GM23338 (cell line): ENCODE measurements around the gene HSF4. TPM values are rescaled to one million over a fixed set of nuclear protein-coding genes. Genes with fewer than 3 reads are reported as not detected.

Source experiments
- ATAC-seq: fragments of 200-7000 bp; cut with Tn5 transposase; 3 replicates; pipeline ENCODE4 v1.9.1; 2020
- DNase-seq: peaks from one replicate; pipeline ENCODE4 v3.0.0-alpha.2; 2015; ENCODE audit warnings: low spot score
- H2AFZ ChIP-seq: fragments of 200-600 bp; sonication (generic); 2 replicates; pipeline ENCODE4 v1.8.0; 2016; ENCODE audit warnings: antibody characterized with exemption, mild to moderate bottlenecking, moderate library complexity
- H3F3A ChIP-seq: fragments of 200-600 bp; sonication (generic); replicated peaks from 2 replicates; pipeline ENCODE4 v1.8.0; 2017; ENCODE audit warnings: antibody characterized with exemption, mixed run types, low read depth
- H3K27ac ChIP-seq: fragments of 200-600 bp; sonication (generic); 2 replicates; pipeline ENCODE4 v1.6.1; 2016; ENCODE audit warnings: low read depth
- H3K27me3 ChIP-seq: fragments of 200-600 bp; sonication (generic); 2 replicates; pipeline ENCODE4 v1.8.0; 2016; ENCODE audit warnings: mild to moderate bottlenecking, mixed run types, moderate library complexity; ENCODE audit not compliant: insufficient read depth
- H3K36me3 ChIP-seq: fragments of 200-600 bp; sonication (generic); 2 replicates; pipeline ENCODE4 v1.8.0; 2016; ENCODE audit warnings: mild to moderate bottlenecking; ENCODE audit not compliant: insufficient read depth
- H3K4me1 ChIP-seq: fragments of 200-600 bp; sonication (generic); 2 replicates; pipeline ENCODE4 v1.8.0; 2016; ENCODE audit warnings: mild to moderate bottlenecking, moderate library complexity; ENCODE audit not compliant: insufficient read depth
- H3K4me2 ChIP-seq: fragments of 200-600 bp; sonication (generic); 2 replicates; pipeline ENCODE4 v1.7.1; 2017; ENCODE audit warnings: mixed run types
- H3K4me3 ChIP-seq: fragments of 200-600 bp; sonication (generic); 2 replicates; pipeline ENCODE4 v1.6.1; 2016; ENCODE audit warnings: mixed run types
- H3K79me2 ChIP-seq: fragments of 200-600 bp; sonication (generic); replicated peaks from 2 replicates; pipeline ENCODE4 v1.8.0; 2017; ENCODE audit warnings: mild to moderate bottlenecking; ENCODE audit not compliant: insufficient read depth
- H3K9me2 ChIP-seq: fragments of 200-600 bp; sonication (generic); 2 replicates; pipeline ENCODE4 v1.8.0; 2017; ENCODE audit not compliant: insufficient read depth
- H4K20me1 ChIP-seq: fragments of 200-600 bp; sonication (generic); replicated peaks from 2 replicates; pipeline ENCODE4 v1.8.0; 2017; ENCODE audit warnings: mild to moderate bottlenecking; ENCODE audit not compliant: insufficient read depth
- H3K27ac Mint-ChIP-seq: 2 replicates; pipeline ENCODE4 v1.8.0; 2020; ENCODE audit warnings: inconsistent platforms, mild to moderate bottlenecking, moderate library complexity, mixed read lengths
- H3K27me3 Mint-ChIP-seq: 3 replicates; pipeline ENCODE4 v1.8.0; 2022; ENCODE audit warnings: low read depth, mild to moderate bottlenecking, moderate library complexity, mixed read lengths, inconsistent platforms; ENCODE audit not compliant: insufficient read depth, poor library complexity
- H3K36me3 Mint-ChIP-seq: 3 replicates; pipeline ENCODE4 v1.8.0; 2021; ENCODE audit warnings: low read depth, mild to moderate bottlenecking, inconsistent platforms, moderate library complexity, mixed read lengths
- H3K4me1 Mint-ChIP-seq: 3 replicates; pipeline ENCODE4 v1.8.0; 2020; ENCODE audit warnings: mild to moderate bottlenecking, inconsistent platforms, mixed read lengths
- H3K4me3 Mint-ChIP-seq: 3 replicates; pipeline ENCODE4 v1.8.0; 2021; ENCODE audit warnings: moderate library complexity, mild to moderate bottlenecking, inconsistent platforms, mixed read lengths
- H3K9me3 Mint-ChIP-seq: 3 replicates; pipeline ENCODE4 v1.8.0; 2020; ENCODE audit warnings: moderate library complexity, mild to moderate bottlenecking, inconsistent platforms, mixed read lengths
- CREB1 ChIP-seq: fragments of 250-450 bp; sonication (Bioruptor Pico); IDR thresholded peaks from 2 replicates; pipeline ENCODE4 v1.5.0; 2020; ENCODE audit warnings: low read depth, mild to moderate bottlenecking, moderate library complexity
- EZH2 ChIP-seq: fragments of 200-600 bp; sonication (generic); IDR thresholded peaks from one replicate; pipeline ENCODE4 v1.8.0; 2017; ENCODE audit warnings: antibody characterized with exemption, mild to moderate bottlenecking, low read depth; ENCODE audit not compliant: unreplicated experiment
- EZH2phosphoT487 ChIP-seq: fragments of 200-600 bp; sonication (generic); IDR thresholded peaks from one replicate; pipeline ENCODE4 v1.8.1; 2018; ENCODE audit warnings: antibody characterized with exemption; ENCODE audit not compliant: unreplicated experiment
- JUNB ChIP-seq: IDR thresholded peaks from one replicate; pipeline ENCODE4 v1.6.1; 2016; ENCODE audit warnings: antibody characterized with exemption; ENCODE audit not compliant: unreplicated experiment
- NANOG ChIP-seq: IDR thresholded peaks from 2 replicates; pipeline ENCODE4 v1.6.1; 2016; ENCODE audit warnings: antibody characterized with exemption, borderline replicate concordance
- POLR2AphosphoS5 ChIP-seq: IDR thresholded peaks from 2 replicates; pipeline ENCODE4 v1.6.1; 2016; ENCODE audit warnings: antibody characterized with exemption, low read depth
- REST ChIP-seq: IDR thresholded peaks from one replicate; pipeline ENCODE4 v1.6.1; 2018; ENCODE audit warnings: antibody characterized with exemption; ENCODE audit not compliant: unreplicated experiment
- STAT1 ChIP-seq: IDR thresholded peaks from one replicate; pipeline ENCODE4 v1.6.1; 2016; ENCODE audit warnings: antibody characterized with exemption; ENCODE audit not compliant: unreplicated experiment
- ZNF114 ChIP-seq: fragments of 250-450 bp; sonication (Bioruptor Pico); IDR thresholded peaks from 2 replicates; pipeline ENCODE4 v1.5.0; 2020; ENCODE audit warnings: mild to moderate bottlenecking, moderate library complexity
- ZNF331 ChIP-seq: fragments of 250-450 bp; sonication (Bioruptor Pico); IDR thresholded peaks from 2 replicates; pipeline ENCODE4 v1.5.0; 2020; ENCODE audit warnings: low read depth, mild to moderate bottlenecking, moderate library complexity
- polyA plus RNA-seq: library from polyadenylated mRNA; unstranded; fragments of >200 nt; fragmentation: Nextera tagmentation; extraction: Ambion mirVana; gene quantifications from 2 replicates; pipeline ENCODE4 v1.2.1, GENCODE V29; 2016
- total RNA-seq: library from RNA; depleted of rRNA; stranded (reverse); fragments of >200 nt; shearing (Covaris generic); gene quantifications from 2 replicates; pipeline ENCODE4 v1.2.3, GENCODE V29; 2014
- TF ChIP-seq, protein P1 (sequence below), 2 experiments: fragments of 200-600 bp in 1 of 2; sonication (generic) in 1 of 2; conservative IDR thresholded peaks; 2 replicates each; pipeline versions ENCODE4 v1.5.1 to v1.6.1; 2016 to 2017; ENCODE audit warnings: antibody characterized with exemption in 2 of 2, low read depth in 2 of 2, mild to moderate bottlenecking in 2 of 2, moderate library complexity in 1 of 2
- TF ChIP-seq, protein P2 (sequence below): fragments of 250-450 bp; sonication (Bioruptor Pico); IDR thresholded peaks from 2 replicates; pipeline ENCODE4 v1.5.0; 2020; ENCODE audit warnings: mild to moderate bottlenecking, moderate library complexity
- TF ChIP-seq, protein P3 (sequence below): IDR thresholded peaks from 2 replicates; pipeline ENCODE4 v1.6.1; 2016; ENCODE audit warnings: antibody characterized with exemption

HSF4 gene
- total and polyA plus RNA-seq, 2 experiments from 2014 or later = 0.19 to 1.3 TPM

- H3K79me2 ChIP-seq = peaks cover 48% of the 10 kb centered on the region
- H3K4me3 Mint-ChIP-seq = no peak overlapping the region
- no peak for TF ChIP-seq POLR2AphosphoS5
- TF ChIP-seq, protein P1, sequence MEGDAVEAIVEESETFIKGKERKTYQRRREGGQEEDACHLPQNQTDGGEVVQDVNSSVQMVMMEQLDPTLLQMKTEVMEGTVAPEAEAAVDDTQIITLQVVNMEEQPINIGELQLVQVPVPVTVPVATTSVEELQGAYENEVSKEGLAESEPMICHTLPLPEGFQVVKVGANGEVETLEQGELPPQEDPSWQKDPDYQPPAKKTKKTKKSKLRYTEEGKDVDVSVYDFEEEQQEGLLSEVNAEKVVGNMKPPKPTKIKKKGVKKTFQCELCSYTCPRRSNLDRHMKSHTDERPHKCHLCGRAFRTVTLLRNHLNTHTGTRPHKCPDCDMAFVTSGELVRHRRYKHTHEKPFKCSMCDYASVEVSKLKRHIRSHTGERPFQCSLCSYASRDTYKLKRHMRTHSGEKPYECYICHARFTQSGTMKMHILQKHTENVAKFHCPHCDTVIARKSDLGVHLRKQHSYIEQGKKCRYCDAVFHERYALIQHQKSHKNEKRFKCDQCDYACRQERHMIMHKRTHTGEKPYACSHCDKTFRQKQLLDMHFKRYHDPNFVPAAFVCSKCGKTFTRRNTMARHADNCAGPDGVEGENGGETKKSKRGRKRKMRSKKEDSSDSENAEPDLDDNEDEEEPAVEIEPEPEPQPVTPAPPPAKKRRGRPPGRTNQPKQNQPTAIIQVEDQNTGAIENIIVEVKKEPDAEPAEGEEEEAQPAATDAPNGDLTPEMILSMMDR (conservative IDR thresholded peaks at IDR 0.05; ENCODE audit: low read depth in 2 of 2) = no peak
- TF ChIP-seq, protein P2, sequence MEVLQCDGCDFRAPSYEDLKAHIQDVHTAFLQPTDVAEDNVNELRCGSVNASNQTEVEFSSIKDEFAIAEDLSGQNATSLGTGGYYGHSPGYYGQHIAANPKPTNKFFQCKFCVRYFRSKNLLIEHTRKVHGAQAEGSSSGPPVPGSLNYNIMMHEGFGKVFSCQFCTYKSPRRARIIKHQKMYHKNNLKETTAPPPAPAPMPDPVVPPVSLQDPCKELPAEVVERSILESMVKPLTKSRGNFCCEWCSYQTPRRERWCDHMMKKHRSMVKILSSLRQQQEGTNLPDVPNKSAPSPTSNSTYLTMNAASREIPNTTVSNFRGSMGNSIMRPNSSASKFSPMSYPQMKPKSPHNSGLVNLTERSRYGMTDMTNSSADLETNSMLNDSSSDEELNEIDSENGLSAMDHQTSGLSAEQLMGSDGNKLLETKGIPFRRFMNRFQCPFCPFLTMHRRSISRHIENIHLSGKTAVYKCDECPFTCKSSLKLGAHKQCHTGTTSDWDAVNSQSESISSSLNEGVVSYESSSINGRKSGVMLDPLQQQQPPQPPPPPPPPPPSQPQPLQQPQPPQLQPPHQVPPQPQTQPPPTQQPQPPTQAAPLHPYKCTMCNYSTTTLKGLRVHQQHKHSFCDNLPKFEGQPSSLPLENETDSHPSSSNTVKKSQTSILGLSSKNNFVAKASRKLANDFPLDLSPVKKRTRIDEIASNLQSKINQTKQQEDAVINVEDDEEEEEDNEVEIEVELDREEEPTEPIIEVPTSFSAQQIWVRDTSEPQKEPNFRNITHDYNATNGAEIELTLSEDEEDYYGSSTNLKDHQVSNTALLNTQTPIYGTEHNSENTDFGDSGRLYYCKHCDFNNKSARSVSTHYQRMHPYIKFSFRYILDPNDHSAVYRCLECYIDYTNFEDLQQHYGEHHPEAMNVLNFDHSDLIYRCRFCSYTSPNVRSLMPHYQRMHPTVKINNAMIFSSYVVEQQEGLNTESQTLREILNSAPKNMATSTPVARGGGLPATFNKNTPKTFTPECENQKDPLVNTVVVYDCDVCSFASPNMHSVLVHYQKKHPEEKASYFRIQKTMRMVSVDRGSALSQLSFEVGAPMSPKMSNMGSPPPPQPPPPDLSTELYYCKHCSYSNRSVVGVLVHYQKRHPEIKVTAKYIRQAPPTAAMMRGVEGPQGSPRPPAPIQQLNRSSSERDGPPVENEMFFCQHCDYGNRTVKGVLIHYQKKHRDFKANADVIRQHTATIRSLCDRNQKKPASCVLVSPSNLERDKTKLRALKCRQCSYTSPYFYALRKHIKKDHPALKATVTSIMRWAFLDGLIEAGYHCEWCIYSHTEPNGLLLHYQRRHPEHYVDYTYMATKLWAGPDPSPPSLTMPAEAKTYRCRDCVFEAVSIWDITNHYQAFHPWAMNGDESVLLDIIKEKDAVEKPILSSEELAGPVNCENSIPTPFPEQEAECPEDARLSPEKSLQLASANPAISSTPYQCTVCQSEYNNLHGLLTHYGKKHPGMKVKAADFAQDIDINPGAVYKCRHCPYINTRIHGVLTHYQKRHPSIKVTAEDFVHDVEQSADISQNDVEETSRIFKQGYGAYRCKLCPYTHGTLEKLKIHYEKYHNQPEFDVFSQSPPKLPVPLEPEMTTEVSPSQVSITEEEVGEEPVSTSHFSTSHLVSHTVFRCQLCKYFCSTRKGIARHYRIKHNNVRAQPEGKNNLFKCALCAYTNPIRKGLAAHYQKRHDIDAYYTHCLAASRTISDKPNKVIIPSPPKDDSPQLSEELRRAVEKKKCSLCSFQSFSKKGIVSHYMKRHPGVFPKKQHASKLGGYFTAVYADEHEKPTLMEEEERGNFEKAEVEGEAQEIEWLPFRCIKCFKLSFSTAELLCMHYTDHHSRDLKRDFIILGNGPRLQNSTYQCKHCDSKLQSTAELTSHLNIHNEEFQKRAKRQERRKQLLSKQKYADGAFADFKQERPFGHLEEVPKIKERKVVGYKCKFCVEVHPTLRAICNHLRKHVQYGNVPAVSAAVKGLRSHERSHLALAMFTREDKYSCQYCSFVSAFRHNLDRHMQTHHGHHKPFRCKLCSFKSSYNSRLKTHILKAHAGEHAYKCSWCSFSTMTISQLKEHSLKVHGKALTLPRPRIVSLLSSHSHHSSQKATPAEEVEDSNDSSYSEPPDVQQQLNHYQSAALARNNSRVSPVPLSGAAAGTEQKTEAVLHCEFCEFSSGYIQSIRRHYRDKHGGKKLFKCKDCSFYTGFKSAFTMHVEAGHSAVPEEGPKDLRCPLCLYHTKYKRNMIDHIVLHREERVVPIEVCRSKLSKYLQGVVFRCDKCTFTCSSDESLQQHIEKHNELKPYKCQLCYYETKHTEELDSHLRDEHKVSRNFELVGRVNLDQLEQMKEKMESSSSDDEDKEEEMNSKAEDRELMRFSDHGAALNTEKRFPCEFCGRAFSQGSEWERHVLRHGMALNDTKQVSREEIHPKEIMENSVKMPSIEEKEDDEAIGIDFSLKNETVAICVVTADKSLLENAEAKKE (CRISPR knock-in tag) = no peak
- TF ChIP-seq, protein P3, sequence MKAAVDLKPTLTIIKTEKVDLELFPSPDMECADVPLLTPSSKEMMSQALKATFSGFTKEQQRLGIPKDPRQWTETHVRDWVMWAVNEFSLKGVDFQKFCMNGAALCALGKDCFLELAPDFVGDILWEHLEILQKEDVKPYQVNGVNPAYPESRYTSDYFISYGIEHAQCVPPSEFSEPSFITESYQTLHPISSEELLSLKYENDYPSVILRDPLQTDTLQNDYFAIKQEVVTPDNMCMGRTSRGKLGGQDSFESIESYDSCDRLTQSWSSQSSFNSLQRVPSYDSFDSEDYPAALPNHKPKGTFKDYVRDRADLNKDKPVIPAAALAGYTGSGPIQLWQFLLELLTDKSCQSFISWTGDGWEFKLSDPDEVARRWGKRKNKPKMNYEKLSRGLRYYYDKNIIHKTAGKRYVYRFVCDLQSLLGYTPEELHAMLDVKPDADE = no peak
- TF ChIP-seq EZH2phosphoT487 = no peak
- no peak for TF ChIP-seq STAT1
- TF ChIP-seq NANOG = no peak
- TF ChIP-seq ZNF331 = no peak
- TF ChIP-seq EZH2 = no peak
- TF ChIP-seq JUNB = no peak
- TF ChIP-seq REST = no peak
- TF ChIP-seq ZNF114 (CRISPR knock-in tag) = no peak
- TF ChIP-seq CREB1 (CRISPR knock-in tag) = no peak
- H3K9me3 Mint-ChIP-seq = no peaks in the 10 kb centered on the region; the same call in 2 of the 3 replicates
- H3K36me3 Mint-ChIP-seq = peaks cover 13% of the 10 kb centered on the region; the same call in 2 of the 3 replicates
- no peak overlapping the region for H3K27ac Mint-ChIP-seq
- no peak for DNase-seq
- no peaks in the 10 kb centered on the region for H3K27me3 ChIP-seq
- no peak for ATAC-seq
- peaks cover 13% of the 10 kb centered on the region for H3K4me1 Mint-ChIP-seq
- no peak overlapping the region for H3K4me2 ChIP-seq
- no peaks in the 10 kb centered on the region; the same call in 1 of the 2 replicates for H3K36me3 ChIP-seq
- H3F3A ChIP-seq = no peaks in the 10 kb centered on the region
- H3K27me3 Mint-ChIP-seq = no peaks in the 10 kb centered on the region
- H3K4me3 ChIP-seq = no peak overlapping the region
- no peak overlapping the region for H3K27ac ChIP-seq
- H3K4me1 ChIP-seq = peaks cover 8% of the 10 kb centered on the region
- H2AFZ ChIP-seq = no peak overlapping the region
- peaks cover 31% of the 10 kb centered on the region for H4K20me1 ChIP-seq
- H3K9me2 ChIP-seq = no peaks in the 10 kb centered on the region
These were observed 46.8 kb upstream of the HSF4 start for GRCh38 chr16:67117716-67118115.
